GM12873 (cell line): ENCODE measurements around the gene NTM.

Experiments used
- TF ChIP-seq, protein P1 (sequence below): IDR thresholded peaks from 2 replicates; pipeline ENCODE4 v1.5.1; 2012; ENCODE audit warnings: low read depth, mild to moderate bottlenecking, moderate library complexity, low read length, control low read depth; ENCODE audit not compliant: insufficient read depth; ENCODE audit errors: missing control alignments

Gene NTM

DNA sequence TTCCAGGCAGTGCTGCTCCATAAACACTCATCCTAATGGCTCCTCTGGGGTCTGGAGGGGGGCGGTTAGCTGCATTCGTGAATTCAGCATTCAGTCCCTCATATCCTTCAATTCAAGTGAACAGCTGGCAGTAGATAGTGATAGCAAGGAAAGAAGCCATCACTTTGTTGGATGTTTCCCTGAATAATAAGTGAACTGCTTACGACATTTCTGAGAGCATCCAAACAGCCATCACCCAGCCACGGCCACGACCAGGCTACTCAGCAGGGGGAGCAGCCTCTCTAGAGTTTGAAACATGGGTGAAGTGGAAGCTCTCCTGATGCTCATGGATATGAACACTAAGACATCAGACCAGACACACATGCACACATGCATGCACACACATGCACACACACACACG lies 163.6 kb downstream of the NTM start:
- TF ChIP-seq, protein P1, sequence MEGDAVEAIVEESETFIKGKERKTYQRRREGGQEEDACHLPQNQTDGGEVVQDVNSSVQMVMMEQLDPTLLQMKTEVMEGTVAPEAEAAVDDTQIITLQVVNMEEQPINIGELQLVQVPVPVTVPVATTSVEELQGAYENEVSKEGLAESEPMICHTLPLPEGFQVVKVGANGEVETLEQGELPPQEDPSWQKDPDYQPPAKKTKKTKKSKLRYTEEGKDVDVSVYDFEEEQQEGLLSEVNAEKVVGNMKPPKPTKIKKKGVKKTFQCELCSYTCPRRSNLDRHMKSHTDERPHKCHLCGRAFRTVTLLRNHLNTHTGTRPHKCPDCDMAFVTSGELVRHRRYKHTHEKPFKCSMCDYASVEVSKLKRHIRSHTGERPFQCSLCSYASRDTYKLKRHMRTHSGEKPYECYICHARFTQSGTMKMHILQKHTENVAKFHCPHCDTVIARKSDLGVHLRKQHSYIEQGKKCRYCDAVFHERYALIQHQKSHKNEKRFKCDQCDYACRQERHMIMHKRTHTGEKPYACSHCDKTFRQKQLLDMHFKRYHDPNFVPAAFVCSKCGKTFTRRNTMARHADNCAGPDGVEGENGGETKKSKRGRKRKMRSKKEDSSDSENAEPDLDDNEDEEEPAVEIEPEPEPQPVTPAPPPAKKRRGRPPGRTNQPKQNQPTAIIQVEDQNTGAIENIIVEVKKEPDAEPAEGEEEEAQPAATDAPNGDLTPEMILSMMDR = no peak

DNA sequence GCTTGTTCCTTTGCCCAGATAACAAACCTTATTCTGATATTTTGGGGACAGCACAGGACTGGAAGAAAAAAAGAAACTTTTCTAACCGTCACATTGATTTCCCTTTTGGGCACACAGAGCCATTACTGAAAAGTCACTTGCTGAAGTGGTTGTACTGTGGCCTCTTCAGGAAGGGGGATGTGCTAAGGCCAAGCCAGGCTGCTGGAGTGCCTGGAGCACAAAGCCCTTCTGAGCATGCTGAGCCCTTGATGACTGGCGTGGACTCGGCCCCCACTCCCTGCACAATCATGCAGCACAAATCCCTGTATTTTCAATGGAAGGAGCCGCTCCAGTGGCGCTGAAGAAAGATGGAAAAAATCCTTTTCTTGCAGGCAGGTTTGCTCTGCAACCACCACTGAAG lies 164.2 kb downstream of the NTM start:
- TF ChIP-seq, protein P1 = no peak

DNA sequence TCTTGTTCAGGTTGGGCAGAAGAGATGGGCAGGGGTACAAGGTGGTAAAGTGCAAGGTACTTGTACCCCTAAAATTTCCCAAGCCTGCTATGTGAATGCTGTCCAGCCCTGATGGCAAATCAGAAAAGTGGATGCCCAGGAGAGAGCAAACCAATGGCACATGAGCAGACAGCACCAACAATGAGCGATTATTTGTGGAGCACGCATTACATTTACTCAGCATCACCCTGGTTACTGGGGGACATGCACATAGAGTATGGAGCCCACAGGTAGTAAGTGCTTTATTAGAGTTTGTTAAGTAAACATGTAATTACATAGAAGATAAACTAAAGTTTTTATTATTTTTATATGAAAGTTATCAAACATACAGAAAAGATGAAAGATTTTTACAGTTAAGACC lies 165.7 kb downstream of the NTM start:
- TF ChIP-seq, protein P1 = no peak

DNA sequence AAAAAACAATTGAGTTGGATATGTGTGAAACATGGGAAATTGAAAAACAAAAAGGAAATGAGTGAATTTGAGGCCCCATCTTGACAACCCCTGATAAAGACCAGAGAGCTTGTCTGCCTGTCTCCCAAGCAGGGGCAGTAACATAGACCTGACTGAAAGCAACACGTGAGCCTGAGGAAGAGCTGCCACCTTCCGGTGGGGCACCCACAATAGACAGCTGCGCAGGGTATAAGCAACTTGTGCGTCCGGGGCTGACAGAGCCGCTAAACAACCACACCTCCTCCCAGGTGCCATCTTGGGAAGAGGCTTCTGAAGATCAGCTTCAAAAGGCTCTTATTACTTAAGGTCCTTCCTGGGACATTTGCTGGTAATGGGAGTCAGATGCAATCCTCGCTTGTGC lies 166.8 kb downstream of the NTM start:
- TF ChIP-seq, protein P1 = no peak

DNA sequence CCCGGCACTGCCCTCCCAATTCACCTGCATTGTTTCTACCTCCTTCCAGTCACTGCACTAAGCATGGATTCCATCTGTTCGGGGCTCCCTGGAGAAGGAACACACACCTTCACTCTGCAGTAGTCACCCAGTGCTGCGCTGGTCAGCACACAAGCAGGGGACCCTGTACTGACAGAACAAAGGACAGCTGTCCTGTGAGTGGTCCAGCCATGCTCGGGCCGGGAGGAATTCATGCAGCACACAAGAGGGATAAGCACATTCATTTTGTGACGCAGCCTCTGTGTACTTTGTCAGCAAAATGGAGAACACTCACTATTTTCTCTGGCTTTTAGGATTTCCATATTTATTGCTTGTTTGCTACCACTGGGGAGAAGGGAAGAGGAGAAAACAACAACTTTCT lies 167.3 kb downstream of the NTM start:
- TF ChIP-seq, protein P1 = no peak

DNA sequence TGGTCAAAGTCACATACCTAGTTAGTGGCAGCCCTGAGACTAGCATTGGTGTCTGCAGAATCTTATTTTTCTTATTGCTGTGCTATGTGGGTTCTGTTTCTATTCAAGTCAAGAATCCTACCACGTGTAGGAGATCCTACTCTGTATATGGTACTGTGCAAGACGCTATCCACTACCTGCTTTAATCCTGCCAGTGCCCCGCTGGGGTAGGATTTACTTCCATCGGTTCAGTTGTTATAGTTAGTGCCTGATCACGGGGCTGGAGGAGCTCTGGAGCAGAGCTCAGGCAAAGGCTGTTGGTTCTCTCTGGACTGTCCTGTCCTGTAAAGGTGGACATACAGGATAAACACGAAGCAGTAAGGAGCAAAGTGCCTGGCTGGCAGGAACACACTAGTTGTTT lies 167.9 kb downstream of the NTM start:
- TF ChIP-seq, protein P1 = no peak

DNA sequence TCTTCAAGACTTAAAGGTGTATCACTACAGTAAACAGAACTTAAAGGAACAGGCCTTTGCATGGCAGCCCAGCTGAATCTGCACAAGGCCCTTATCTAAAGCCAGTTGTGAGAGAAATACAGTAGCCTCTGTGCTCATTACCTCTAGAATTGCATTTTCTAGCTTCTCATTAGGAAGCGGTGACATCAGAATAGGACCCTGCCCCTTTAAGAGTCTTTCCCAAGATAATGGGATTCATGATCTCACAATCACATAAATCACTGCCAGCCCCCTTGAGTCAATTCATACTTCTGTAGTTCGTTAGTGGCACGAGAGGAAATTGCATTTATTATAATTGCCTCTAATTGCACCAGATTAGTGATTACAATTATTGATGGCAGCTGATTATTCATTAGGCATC lies 170.3 kb downstream of the NTM start:
- TF ChIP-seq, protein P1 = no peak
